ENCODE data around the gene ANKFN1.

ANKFN1 gene

DNA sequence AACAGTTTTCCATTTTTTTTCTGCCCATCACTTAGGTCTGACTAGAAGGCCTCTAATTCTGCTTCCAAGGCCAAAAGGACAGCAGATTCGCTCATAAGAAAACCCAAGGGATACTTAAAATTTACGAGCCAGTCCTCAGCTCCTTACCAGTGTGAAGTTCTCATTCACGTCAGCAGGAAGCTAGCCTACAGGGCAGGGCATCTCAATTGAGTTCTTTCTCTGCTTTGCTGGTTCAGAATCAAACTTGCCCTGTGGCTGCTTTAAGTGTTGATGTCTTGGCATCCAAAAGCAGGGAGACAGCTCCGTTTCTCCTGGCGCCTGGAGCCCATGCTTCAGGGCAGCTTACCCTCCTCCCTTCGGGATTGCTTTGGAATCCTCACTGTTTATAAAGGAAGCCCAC is 136.0 kb downstream of the ANKFN1 start:
- DNase-seq (ENCODE audit: low read depth) = no peak

DNA sequence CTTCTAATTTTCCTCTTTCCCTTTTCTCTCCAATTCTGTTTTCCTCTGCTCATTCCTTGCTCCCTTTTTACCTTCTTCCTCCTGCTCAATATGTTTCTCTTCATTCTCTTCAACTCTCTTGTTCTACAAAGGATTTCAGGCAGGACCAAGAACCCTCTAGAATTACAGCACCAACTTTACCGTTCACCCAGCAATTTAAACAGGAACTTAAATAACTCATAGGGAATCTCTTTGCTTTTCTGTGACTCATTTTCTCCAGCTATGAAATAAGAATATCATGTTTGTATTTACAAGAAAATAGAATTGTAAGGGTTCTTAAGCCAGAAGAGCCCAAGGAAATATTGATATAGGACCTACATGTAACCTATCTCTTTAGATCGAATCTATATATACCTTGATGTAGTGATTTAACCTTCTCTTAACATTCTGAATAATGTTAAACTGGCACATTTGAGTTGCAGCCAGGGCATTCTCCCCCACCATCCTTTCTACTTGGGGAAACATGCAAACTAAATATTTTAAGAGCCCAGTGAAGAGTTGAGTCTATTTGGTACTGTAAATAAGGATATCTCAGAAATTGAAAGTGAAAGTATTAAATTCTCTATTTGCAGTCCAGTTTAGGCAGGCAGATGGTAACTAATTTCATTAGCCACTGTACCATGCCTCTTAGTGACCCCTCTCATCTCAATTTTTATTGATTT is 137.0 kb downstream of the ANKFN1 start:
- no peak for DNase-seq (ENCODE audit: low read depth)

DNA sequence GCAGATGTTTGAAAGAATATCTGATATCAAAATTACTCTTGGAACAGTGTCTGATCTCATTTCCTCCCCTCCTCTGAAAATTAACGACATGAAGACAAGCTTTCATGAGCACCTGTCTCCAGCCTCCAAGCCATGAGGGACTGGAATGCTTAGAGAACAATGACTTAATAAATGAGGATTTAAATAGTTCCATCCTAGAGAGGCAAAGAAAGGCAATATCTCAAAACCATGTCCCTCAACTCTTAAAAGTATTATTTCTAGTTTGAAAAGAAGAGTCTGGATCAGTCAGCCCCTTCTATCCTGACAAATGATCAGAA is 137.5 kb downstream of the ANKFN1 start:
- DNase-seq (ENCODE audit: low read depth) = no peak

DNA sequence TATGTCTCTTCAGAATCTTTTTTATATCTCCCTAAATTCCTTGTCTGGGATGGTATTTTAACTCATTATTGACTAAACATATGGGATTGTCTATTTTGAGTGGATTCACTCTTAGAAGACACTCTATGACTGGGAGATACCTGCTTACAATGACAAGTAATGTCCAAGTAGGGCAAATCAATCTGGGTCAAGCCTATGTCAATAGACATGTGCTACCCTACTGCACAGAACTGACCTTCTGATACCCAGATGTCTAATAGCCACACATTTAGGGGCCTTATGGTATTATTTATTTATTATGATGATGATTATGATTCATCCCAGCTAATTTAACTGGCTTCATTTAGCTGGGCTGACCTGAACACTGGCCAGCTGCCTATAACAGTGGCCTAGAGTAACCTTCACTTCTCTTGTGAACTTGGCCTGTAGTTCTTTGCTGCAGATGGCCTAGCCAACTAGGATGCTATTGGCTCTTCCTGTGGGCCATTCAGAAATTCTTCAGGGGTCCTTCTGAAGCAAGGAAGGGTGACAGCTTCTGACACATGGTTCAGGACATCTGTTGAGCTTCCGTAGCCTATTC is 138.0 kb downstream of the ANKFN1 start:
- no peak for DNase-seq (ENCODE audit: low read depth)

DNA sequence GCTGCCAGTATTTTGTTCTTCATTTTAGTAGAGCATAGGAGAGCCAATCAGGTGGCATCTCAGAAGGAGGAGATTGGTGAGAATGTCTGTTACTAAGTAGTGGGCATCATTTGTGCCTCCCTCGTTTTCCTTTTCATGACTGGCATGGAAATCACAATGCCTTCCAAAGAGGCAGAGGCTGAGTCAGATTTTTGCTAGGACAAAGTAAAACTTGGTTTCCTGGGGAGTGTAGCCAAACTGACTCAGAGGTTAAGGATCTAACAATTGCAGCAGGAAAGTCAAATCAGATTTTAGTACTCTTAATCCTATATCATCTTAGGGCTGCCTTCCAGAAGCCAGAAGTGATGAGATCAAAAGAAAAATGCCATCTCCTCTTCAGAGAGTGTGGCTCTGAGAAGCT is 138.7 kb downstream of the ANKFN1 start:
- no peak for DNase-seq (ENCODE audit: low read depth)

DNA sequence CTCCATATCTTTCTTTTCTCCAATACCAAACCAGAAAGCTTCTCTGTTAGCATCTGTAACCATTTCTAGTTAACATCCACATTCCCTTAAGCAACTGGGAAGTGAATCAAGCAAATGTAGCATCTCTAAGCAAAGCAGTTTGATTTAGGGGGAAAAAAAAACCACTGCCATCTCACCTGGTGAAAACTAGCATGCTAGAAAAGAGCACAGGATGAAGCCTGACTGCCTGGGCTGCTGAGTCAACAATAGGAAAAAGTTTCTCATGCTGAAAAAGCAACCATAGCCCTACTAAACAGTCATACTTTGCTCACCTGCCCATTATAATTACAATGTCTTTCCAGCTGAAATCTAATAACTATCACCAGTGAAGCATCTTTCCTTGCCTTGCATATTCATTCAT is 139.3 kb downstream of the ANKFN1 start:
- DNase-seq (ENCODE audit: low read depth) = no peak

DNA sequence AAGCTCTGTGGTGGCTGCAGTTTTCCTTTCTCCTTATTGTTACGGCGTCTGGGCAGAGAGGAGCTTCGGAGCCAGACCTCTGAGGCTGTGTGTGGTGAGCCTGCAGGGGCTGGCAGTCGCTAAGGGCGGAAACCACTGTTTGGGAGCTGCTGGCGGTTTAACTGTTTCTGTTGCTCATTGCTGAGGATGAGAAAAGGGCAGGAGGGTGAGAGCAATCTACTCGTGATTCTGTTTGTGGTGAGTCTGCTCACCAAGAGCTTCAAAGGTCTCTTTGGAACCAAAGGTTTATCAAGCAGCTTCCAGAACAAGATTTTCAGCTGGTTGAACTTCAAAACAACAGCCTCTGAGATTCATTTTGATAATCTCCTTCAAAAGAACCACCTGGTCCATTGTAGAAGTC is 143.9 kb downstream of the ANKFN1 start:
- peak; percentile 22 for DNase-seq (ENCODE audit: low read depth)

DNA sequence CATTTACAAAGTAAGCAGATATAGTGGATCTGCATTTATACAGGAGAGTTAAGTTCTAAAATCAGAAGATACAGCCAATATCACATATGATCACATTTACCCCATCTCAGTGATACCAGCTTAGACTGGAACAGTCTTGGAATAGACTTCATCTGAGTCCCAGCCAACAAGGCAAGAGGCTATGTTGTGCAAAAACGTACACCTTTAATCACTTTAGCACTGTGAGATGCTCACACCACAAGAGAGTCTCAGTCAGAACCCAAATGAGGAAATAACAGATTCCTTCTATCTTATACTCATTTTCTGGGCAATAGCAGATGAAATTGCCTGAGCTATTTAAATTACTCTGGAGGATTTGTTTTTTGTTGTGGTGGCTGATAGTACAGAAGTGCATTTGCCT is 145.6 kb downstream of the ANKFN1 start:
- no peak for DNase-seq (ENCODE audit: low read depth)

DNA sequence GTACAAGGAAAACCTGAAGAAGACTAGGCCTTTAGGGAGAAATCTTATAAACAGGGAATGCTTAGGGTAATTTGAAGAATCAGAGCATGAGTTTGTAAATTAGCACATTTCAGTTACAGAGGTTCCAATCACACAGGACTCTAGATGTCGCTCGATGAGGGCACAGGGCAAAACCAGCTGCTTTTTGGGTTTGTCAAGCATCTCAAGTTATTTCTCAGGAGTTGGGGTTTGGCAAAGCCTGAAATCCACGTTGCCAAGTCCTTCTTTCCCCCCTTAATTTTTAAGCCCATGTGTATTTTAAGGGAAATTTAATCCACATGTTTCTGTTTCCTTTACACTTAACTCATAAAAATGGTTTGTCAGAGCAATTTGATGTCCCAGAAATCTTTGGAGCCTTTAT is 146.9 kb downstream of the ANKFN1 start:
- DNase-seq (ENCODE audit: low read depth) = no peak

DNA sequence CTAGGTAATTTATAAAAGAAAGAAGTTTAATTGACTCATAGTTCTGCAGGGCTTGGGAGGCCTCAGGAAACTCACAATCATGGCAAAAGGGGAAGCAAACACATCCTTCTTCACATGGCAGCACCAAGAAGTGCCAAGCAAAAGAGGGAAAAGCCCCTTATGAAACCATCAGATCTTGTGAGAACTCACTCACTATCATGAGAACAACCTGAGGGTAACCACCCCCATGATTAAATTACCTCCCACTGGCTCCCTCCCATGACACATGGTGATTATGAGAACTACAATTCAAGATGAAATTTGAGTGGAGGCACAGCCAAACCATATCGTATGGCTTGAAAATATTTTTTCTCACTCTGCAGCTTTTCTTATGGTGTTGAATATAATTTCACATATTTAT is 151.7 kb downstream of the ANKFN1 start:
- no peak for DNase-seq (ENCODE audit: low read depth)

DNA sequence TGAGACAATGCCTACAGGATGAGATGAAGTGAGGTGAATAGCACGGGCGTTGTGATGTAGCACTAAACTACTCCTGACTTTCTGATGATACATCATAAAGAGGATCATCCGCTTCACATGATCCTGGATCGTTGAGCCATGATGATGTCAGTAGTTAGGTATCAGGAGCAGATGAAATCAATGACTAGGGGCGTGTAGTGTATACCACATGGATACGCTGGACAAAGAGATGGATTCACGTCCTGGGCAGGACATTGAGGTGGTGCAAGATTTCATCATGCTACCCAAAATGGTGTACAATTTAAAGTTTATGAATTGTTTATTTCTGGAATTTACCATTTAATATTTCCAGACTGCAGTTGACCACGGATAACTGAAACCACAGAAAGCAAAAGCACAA is 156.6 kb downstream of the ANKFN1 start:
- no peak for DNase-seq (ENCODE audit: low read depth)

DNA sequence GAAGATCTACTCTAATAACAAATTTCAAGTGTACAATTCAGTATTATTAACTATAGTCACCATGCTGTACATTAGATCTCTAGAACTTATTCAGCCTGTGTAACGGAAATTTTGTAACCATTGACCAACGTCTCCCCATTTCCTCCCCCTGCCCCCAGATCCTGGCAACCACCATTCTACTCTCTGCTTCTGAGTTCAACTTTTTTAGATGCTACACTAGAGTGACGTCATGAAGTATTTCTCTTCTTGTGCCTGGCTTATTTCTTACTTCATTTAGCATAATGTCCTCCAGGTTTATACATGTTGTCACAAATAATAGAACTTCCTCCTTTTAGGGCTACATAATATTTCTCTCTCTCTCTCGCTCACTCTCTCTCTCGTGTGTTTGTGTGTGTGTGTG is 157.5 kb downstream of the ANKFN1 start:
- no peak for DNase-seq (ENCODE audit: low read depth)

DNA sequence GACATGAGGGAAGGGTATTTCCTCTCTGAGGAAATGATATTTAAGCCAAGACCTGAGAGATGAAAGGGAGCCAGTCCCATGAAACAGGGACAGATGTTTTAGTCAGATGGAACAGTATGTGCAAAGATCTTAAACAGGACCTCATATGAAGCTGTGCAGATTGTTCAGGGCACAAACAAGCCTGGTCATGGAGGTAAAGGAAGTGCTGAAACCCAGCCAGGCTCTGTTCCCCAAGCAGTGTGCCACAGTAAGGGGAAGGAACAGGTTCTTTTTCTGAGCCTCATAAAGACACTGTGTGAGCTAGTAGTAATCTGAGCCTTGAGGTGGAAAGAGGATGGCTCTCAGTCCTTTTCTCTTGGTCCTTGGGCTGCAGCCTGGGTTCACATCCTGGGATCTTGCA is 159.9 kb downstream of the ANKFN1 start:
- DNase-seq (ENCODE audit: low read depth) = no peak

DNA sequence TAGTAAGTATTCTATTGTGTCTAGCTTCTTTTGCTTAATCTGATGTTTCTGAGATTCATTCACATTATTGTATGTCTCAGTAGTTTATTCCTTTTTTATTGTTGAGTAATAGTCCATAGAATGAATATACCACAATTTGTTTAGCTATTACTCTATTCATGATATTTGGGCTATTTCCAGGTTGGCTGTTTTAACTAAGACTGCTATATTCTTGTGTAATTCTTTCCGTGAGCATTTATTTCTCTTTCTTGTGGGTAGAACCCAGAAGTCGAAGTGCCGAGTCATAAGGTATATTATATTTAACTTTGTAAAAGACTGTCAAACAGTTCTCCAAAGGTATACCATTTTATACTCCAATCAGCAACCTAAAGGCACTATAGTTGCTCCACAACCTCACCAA is 160.8 kb downstream of the ANKFN1 start:
- no peak for DNase-seq (ENCODE audit: low read depth)

DNA sequence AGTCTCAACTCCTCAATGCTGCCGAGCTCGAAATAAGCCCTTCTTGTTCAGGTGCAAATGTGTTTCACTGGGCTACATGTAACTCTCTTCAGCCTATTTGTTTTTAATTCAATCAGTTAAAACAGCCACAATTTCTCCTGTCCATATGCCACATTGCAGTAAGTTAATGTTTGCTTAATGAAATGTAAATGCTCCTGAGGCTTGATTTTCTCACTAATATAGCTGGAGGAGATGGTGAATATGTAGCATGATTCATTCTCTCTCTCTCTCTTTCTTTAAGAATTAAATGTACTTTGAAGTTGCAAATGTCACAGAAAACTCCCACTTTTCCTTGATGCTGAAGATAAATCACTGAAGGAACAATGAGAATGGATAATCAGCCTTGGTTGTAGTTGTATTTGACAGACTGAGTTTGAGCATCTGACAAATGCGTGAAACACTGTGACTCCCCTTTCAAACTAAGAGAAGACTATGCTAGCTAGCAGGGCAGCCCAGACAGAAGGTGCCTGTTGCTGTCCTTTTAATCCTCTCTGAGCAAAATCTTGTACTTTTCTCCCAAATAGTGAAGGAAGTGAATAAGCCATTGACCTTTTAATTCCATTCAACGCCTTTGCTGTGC is 161.8 kb downstream of the ANKFN1 start:
- no peak for DNase-seq (ENCODE audit: low read depth)

DNA sequence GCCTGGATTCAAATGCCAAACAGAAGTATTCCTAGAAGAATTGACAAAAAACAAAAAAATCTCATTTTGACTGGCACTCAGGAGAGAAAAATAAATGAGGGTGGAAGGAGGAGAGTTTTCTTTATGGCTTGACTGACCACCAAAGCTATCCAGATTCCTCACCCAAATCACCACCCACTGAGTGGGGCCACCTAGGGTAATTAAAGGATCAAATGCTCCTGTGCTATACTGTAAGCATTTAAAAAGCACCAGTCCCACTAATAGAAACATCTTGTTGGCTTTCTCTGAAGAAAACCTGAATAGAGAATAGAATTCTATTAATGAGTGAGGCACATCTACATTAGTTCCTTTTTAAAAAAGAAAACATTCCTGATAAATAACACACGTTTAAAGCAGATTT is 163.3 kb downstream of the ANKFN1 start:
- no peak for DNase-seq (ENCODE audit: low read depth)

DNA sequence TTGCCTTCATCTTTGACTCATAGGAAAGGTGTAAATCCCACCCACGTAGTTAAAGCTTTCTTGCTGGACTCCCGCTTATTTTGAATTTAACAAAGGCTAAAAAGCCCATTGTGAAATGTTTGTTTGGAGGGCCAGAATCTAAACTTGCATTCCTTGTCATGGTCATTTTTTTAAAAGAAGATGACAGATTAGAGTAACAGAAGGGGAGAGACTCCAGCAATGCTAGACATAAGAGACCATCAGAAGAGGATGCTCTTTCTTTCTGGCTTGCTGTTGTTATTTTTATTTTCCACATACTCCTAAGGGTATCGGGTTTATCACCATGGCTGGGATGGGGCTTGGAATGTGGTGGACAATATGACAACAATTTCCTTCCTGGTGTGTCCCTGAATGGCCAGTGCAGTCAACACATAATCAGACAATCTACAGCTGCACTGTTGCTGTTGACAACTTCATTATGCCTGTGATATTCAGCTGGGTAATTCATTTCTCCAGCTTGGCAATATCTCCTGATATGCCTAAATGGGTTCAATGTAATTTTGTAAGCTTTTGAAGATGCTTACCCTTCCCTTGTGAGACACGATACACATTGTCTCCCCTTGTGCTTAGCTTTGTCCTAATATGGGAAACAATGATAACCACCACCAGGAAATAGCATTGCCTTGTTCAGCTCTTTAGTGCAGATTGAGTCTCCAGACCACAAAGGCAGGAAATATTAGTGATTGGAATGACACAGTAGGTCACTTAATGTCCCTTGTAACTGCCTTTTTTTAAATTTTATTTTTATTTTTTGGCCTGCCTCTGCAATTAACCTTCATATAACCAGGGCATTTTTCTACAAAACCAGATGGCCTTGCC is 164.3 kb downstream of the ANKFN1 start:
- DNase-seq (ENCODE audit: low read depth) = no peak

DNA sequence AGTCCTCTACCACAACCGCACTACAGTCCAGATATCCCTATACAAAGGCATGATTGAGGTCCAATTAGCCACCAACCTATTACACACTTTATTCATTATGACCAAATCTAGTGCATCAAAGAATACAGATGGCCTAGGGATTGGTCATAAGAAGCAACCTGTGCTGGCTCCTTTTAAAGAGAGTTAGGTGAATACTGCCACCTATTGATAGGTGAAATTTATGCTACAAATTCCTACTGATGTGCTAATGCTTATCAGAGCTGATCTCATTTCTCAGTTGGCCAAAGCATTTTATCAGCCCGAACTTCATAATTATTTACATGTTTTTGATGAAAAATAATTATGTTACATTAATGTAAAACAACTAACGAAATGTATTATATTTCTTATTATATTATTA is 166.3 kb downstream of the ANKFN1 start:
- DNase-seq (ENCODE audit: low read depth) = no peak

DNA sequence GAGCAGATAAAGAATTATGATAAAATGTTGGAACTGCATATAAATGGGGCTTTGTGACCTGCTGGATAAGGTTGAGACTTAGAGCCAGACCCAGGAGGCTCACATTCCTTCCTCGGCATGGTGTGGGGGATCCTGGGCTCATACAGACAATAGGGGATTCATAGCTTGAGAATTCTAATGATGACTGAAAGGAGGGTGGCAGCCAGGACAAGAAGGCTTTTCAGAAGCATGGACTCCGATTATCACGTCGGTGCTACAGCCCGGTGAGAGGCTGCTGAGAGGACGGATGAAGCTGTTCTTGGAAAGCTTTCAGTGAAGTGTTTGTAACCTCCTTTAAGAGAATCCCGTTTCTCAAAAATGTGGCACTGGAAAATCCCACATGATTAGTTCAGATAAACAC is 167.2 kb downstream of the ANKFN1 start:
- no peak for DNase-seq (ENCODE audit: low read depth)

DNA sequence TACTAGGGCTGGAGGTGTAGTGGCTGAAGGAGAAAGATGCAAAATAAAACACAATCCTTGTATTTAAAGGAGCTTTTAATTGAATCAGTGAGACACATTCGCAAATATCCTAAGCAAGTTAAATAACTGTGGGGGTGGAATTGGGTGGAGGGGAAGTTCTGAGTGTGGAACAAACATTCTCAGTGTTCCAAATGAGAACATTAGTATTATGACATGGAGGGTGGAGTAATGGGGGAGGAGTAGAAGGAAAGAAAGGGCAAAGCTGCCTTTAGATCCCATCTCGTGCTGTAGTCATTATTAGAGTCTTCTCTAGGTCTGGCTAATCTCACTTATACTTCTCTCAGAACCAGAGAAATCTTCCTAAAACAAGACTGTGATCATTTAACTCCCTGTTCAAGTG is 169.7 kb downstream of the ANKFN1 start:
- DNase-seq (ENCODE audit: low read depth) = no peak

DNA sequence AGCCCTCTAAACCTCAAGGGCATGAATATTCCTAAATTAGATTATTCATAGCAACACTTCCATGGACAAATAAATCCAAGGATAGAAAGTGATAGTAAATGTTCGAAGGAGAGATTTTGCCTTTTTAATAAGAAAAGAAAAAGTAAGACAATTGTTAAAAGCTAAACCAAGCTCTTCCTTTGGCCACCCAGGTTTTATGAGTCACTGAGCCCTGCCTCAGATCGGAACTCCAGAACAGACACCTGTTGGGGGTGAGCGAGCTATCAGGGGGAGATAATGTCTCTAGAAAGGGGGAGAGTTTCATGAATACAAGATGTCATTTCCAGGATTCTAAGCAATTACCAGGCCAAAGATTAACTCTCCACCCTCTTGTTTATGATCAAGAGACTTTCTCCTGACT is 171.4 kb downstream of the ANKFN1 start:
- DNase-seq (ENCODE audit: low read depth) = no peak

DNA sequence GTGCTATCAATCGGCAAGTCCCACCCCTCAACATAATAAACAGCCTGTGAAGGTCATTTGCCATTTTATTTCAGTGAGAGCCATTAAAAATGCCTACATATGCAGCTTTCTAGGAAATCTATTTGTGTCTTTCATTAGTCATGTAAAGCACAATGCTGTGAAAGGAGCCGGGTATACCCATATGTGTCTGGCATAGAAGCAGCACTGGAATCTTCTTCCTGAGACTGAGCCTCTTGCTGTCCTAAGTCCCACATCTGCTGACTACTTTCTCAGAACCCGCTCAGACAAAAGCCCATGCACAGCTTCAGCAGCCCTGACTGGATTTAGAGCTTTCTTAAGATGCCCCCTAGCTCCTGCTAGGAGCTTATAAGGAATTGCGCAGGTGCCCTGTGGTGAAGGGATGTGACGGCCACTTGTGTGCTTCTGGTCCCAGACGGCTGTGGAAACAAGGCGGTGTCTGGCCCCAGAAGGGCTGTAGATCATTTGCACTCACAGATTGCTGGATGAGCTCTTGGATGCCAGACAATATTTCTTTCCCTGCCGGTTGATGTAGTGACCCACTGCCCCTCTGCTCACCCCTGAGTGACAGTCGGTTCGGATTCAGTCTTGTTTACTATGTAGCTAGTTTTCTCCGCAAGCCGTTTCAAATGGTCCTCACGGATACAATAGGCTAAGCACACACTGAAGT is 172.2 kb downstream of the ANKFN1 start:
- DNase-seq (ENCODE audit: low read depth) = no peak

DNA sequence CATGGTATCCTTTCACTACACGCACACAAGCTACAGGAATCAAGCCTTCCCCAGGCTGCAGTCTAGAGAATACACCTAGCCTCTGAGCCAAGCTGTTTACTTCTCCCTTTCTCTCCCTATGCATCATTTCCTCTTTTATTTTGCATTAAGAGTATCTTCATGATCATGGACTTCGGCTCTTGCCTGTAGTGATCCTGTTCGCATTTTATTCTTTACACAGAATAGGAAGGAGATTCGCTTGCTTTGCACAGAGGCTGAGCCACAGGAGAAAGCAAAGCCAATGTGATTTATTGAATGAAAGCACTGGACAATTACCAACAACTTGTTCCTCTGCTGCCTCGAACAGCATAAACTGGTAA is 172.7 kb downstream of the ANKFN1 start:
- no peak for DNase-seq (ENCODE audit: low read depth)
